IMR-90 (cell line): ENCODE results near the gene KIAA1614. TPM values are rescaled to one million over a fixed set of nuclear protein-coding genes. Genes with fewer than 3 reads are reported as not detected.

Source experiments
- ATAC-seq: fragments of 200-7000 bp; cut with Tn5 transposase; 2 replicates; pipeline ENCODE4 v1.9.1; 2020; ENCODE audit warnings: low read depth, mild to moderate bottlenecking, moderate library complexity
- BruUV-seq: library from RNA; stranded (reverse); fragments of 400-500 nt; replicated peaks from 2 replicates; lab custom pipeline; 2021; lab: Mats Ljungman, UMichigan
- CTCF ChIA-PET: fragments of 300-600 bp; formaldehyde crosslinking; extraction: SDS; loops from one replicate; lab custom pipeline; 2021; ENCODE audit warnings: antibody characterized with exemption; lab: Yijun Ruan, JAX
- POLR2A ChIA-PET: fragments of 300-600 bp; sonication (Branson Sonifier 250); formaldehyde crosslinking; loops from one replicate; lab custom pipeline; 2022; ENCODE audit warnings: antibody characterized with exemption; ENCODE audit not compliant: unreplicated experiment; lab: Charles Lee
- DNase-seq: peaks from one replicate; pipeline ENCODE4 v3.0.0; 2013
- H2AFZ ChIP-seq: replicated peaks from 2 replicates; pipeline ENCODE3; 2013; ENCODE audit warnings: low read length, mild to moderate bottlenecking; ENCODE audit not compliant: poor library complexity
- H2AK5ac ChIP-seq: 2 replicates; pipeline ENCODE4 v1.6.1; 2013; ENCODE audit warnings: low read depth, low read length, inconsistent platforms
- H2AK9ac ChIP-seq: replicated peaks from 2 replicates; pipeline ENCODE3; 2013; ENCODE audit warnings: mild to moderate bottlenecking, low read depth, low read length, moderate library complexity; ENCODE audit not compliant: poor library complexity
- H2BK120ac ChIP-seq: 2 replicates; pipeline ENCODE4 v1.6.1; 2013; ENCODE audit warnings: low read depth, low read length, inconsistent platforms
- H2BK15ac ChIP-seq: 3 replicates; pipeline ENCODE4 v1.6.1; 2013; ENCODE audit warnings: low read depth, low read length, inconsistent platforms
- H2BK20ac ChIP-seq: 2 replicates; pipeline ENCODE4 v1.6.1; 2013; ENCODE audit warnings: low read depth, mild to moderate bottlenecking, inconsistent platforms, low read length, moderate library complexity
- H2BK5ac ChIP-seq: 2 replicates; pipeline ENCODE4 v1.6.1; 2013; ENCODE audit warnings: mild to moderate bottlenecking, low read depth, low read length, inconsistent platforms; ENCODE audit not compliant: poor library complexity, severe bottlenecking
- H3K14ac ChIP-seq: replicated peaks from 2 replicates; pipeline ENCODE4 v1.6.1; 2013; ENCODE audit warnings: low read depth, low read length, inconsistent platforms
- H3K18ac ChIP-seq: 2 replicates; pipeline ENCODE4 v1.6.1; 2013; ENCODE audit warnings: low read depth, low read length, control low read depth
- H3K23ac ChIP-seq: 2 replicates; pipeline ENCODE4 v1.6.1; 2013; ENCODE audit warnings: low read depth, low read length, inconsistent platforms
- H3K27ac ChIP-seq: 2 replicates; pipeline ENCODE4 v1.5.1; 2013; ENCODE audit warnings: mild to moderate bottlenecking, control low read depth, low read length; ENCODE audit not compliant: insufficient read depth
- H3K27me3 ChIP-seq: 2 replicates; pipeline ENCODE4 v1.6.1; 2013; ENCODE audit warnings: low read length; ENCODE audit not compliant: control insufficient read depth, insufficient read depth
- H3K36me3 ChIP-seq: 2 replicates; pipeline ENCODE4 v1.6.1; 2013; ENCODE audit warnings: low read length, mixed read lengths; ENCODE audit not compliant: control insufficient read depth, insufficient read depth
- H3K4ac ChIP-seq: 2 replicates; pipeline ENCODE4 v1.6.1; 2013; ENCODE audit warnings: low read depth, low read length, inconsistent platforms
- H3K4me1 ChIP-seq: 2 replicates; pipeline ENCODE4 v1.6.1; 2013; ENCODE audit warnings: low read length, mixed read lengths; ENCODE audit not compliant: control insufficient read depth, insufficient read depth
- H3K4me2 ChIP-seq: 2 replicates; pipeline ENCODE4 v1.6.1; 2013; ENCODE audit warnings: low read depth, mild to moderate bottlenecking, control low read depth, low read length, moderate library complexity
- H3K4me3 ChIP-seq: 2 replicates; pipeline ENCODE4 v1.5.1; 2013; ENCODE audit warnings: low read depth, mild to moderate bottlenecking, control low read depth, low read length, moderate library complexity; ENCODE audit not compliant: insufficient read depth
- H3K56ac ChIP-seq: 2 replicates; pipeline ENCODE4 v1.6.1; 2013; ENCODE audit warnings: low read length, inconsistent platforms; ENCODE audit not compliant: insufficient read depth; ENCODE audit errors: extremely low read depth
- H3K79me1 ChIP-seq, 2 experiments: 2 replicates each; pipeline ENCODE4 v1.6.1; 2013; ENCODE audit warnings: low read length in 2 of 2, inconsistent platforms in 1 of 2, low read depth in 1 of 2
- H3K9ac ChIP-seq: 2 replicates; pipeline ENCODE4 v1.6.1; 2013; ENCODE audit warnings: low read depth, low read length, control low read depth
- H3K9me1 ChIP-seq: 2 replicates; pipeline ENCODE4 v1.6.1; 2013; ENCODE audit warnings: low read length, inconsistent platforms; ENCODE audit not compliant: insufficient read depth
- H3K9me3 ChIP-seq: 2 replicates; pipeline ENCODE4 v1.6.1; 2013; ENCODE audit warnings: low read length; ENCODE audit not compliant: control insufficient read depth, insufficient read depth
- H4K20me1 ChIP-seq: 2 replicates; pipeline ENCODE4 v1.6.1; 2013; ENCODE audit warnings: low read length, inconsistent platforms; ENCODE audit not compliant: insufficient read depth
- H4K5ac ChIP-seq: 2 replicates; pipeline ENCODE4 v1.6.1; 2013; ENCODE audit warnings: mild to moderate bottlenecking, low read depth, low read length, control low read depth
- H4K8ac ChIP-seq, 2 experiments: 2 replicates each; pipeline ENCODE4 v1.6.1; 2013; ENCODE audit warnings: low read depth in 2 of 2, low read length in 2 of 2, control low read depth in 1 of 2, inconsistent platforms in 1 of 2
- H4K91ac ChIP-seq: 2 replicates; pipeline ENCODE4 v1.6.1; 2013; ENCODE audit warnings: low read depth, low read length, inconsistent platforms; ENCODE audit not compliant: insufficient read depth
- CEBPB ChIP-seq: IDR thresholded peaks from 2 replicates; pipeline ENCODE4 v1.6.1; 2012; ENCODE audit warnings: low read depth, low read length, improper control_type of control experiment
- CHD1 ChIP-seq: IDR thresholded peaks from 2 replicates; pipeline ENCODE4 v1.6.1; 2012; ENCODE audit warnings: low read depth, low read length, improper control_type of control experiment
- MAZ ChIP-seq: IDR thresholded peaks from 2 replicates; pipeline ENCODE4 v1.6.1; 2012; ENCODE audit warnings: low read depth, mild to moderate bottlenecking, low read length, improper control_type of control experiment, moderate library complexity, borderline replicate concordance
- MXI1 ChIP-seq: IDR thresholded peaks from 2 replicates; pipeline ENCODE4 v1.6.1; 2012; ENCODE audit warnings: low read depth, mild to moderate bottlenecking, low read length, moderate library complexity, borderline replicate concordance
- POLR2A ChIP-seq: IDR thresholded peaks from 2 replicates; pipeline ENCODE4 v1.6.1; 2012; ENCODE audit warnings: mild to moderate bottlenecking, low read depth, low read length
- RAD21 ChIP-seq: IDR thresholded peaks from 2 replicates; pipeline ENCODE4 v1.6.1; 2012; ENCODE audit warnings: low read length, improper control_type of control experiment
- SMC3 ChIP-seq: fragments of 150-350 bp; IDR thresholded peaks from 2 replicates; pipeline ENCODE4 v1.6.1; 2016; ENCODE audit warnings: low read depth, mild to moderate bottlenecking, antibody characterized with exemption, low read length, moderate library complexity
- WGBS, 2 experiments: methylation state at CpG; one replicate each; pipeline versions ENCODE4 v1.1.5 to v1.1.7; 2013; ENCODE audit warnings: missing lambda C conversion rate in 2 of 2; ENCODE audit not compliant: insufficient read length in 1 of 2; ENCODE audit errors: extremely low coverage in 2 of 2; 5-methylcytosine and 5-hydroxymethylcytosine counted together
- dilution Hi-C: fragments of 300-500 bp; cut with HindIII; formaldehyde crosslinking; loops from one replicate; pipeline ENCODE4 v1.14.3; 2018; ENCODE audit warnings: low sequenced_read_pairs; ENCODE audit not compliant: unreplicated experiment
- in situ Hi-C: fragments of 300-500 bp; cut with MboI; formaldehyde crosslinking; loops from 3 replicates; pipeline ENCODE4 v1.14.3; 2019; ENCODE audit warnings: low sequenced_read_pairs, inconsistent platforms, mixed read lengths
- intact Hi-C: fragments of 100-400 bp; cut with micrococcal nuclease; formaldehyde crosslinking; loops from 2 replicates; pipeline ENCODE4 v1.10.0; 2022
- polyA plus RNA-seq, 3 experiments: library from polyadenylated mRNA; depleted of rRNA; stranded (reverse); fragments of >200 nt; gene quantifications; 2 replicates each; pipeline ENCODE4 v1.2.3, GENCODE V29; 2012; ENCODE audit warnings: low replicate concordance in 1 of 3
- total RNA-seq: library from RNA; depleted of rRNA; stranded (reverse); fragments of >200 nt; gene quantifications from 2 replicates; pipeline ENCODE4 v1.2.3, GENCODE V29; 2012

Gene KIAA1614
- total and polyA plus RNA-seq, 2 of the 4 experiments (the other 2 are of a cell fraction): 1.8 to 3.5 TPM

DNA sequence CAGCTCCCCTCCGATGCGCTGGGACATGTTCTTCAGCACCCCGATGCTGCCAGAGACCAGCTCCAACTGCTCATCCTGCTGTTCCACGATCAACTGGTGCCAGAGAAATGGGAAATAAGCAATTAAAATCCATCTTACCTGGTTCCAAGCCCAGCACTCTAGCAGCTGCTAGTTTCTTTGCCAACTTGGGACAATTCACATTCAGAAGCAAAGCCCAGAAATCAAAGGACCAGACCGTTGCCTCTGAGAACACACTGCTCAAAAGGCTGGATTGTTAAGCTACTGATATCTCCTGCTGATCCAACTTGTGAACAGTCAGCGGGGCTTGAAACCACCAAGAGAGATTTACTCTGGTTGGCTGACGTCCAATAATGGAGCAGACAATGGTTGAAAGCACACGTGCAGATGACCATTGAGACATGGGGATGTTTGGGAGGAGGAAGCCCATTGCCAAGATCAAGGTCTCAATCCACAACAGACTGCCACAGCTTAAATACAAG, 75.6 kb downstream of the KIAA1614 start:
- no TSS peak for BruUV-seq
- H4K91ac ChIP-seq: no peak overlapping the region
- H2AFZ ChIP-seq: no peak overlapping the region
- peaks cover 51% of the 10 kb centered on the region for H3K36me3 ChIP-seq
- no peak overlapping the region for H2BK20ac ChIP-seq
- ATAC-seq: no peak
- 96% methylated on average over 4 of the region's 8 CpGs; no CpG with 5 or more reads in 1 of the 2 experiments for WGBS, 2 experiments
- no peaks in the 10 kb centered on the region for H3K27me3 ChIP-seq
- H3K4me2 ChIP-seq: no peak overlapping the region
- no peak overlapping the region for H3K27ac ChIP-seq
- no peaks in the 10 kb centered on the region; the same call in 1 of the 2 replicates for H3K4me1 ChIP-seq
- no peak overlapping the region for H2AK9ac ChIP-seq
- H3K18ac ChIP-seq: no peak overlapping the region
- no peak for DNase-seq
- no peak overlapping the region for H2AK5ac ChIP-seq
- TF ChIP-seq MAZ (no peak), CHD1 (no peak), MXI1 (no peak), RAD21 (no peak), POLR2A (no peak), SMC3 (no peak), CEBPB (no peak)
- ChIA-PET POLR2A (interaction anchor here (0.7 kb wide), 1 partner anchor 163 kb away, joined by 3 read pairs; no protein-coding TSS in a partner anchor), CTCF (interaction anchor here (0.7 to 1.0 kb wide), 2 partner anchors 154 to 1081 kb away, joined by 3 read pairs; no protein-coding TSS in a partner anchor)
- intact Hi-C loops (no loop called here), in situ Hi-C loops (no loop called here), dilution Hi-C loops (no loop called here)
- no peak overlapping the region for H2BK5ac ChIP-seq
- H3K9me3 ChIP-seq: no peaks in the 10 kb centered on the region
- H2BK15ac ChIP-seq: no peak overlapping the region
- no peak overlapping the region for H4K8ac ChIP-seq
- no peak overlapping the region for H3K9ac ChIP-seq
- H4K20me1 ChIP-seq: no peaks in the 10 kb centered on the region
- no peak overlapping the region for H2BK120ac ChIP-seq
- peaks cover 15% of the 10 kb centered on the region for H3K9me1 ChIP-seq
- no peak overlapping the region for H3K4ac ChIP-seq
- H3K14ac ChIP-seq: no peak overlapping the region
- no peak overlapping the region for H3K23ac ChIP-seq
- H4K5ac ChIP-seq: no peak overlapping the region
- H3K79me1 ChIP-seq: peaks cover 21 to 27% of the 10 kb centered on the region in 2 experiments
- no peak overlapping the region for H3K4me3 ChIP-seq
- H3K56ac ChIP-seq: no peak overlapping the region
